Epithelial cell of proximal tubule (primary cell): ENCODE data around the gene EIF4E2. TPM values are rescaled to one million over a fixed set of nuclear protein-coding genes. Genes with fewer than 3 reads are reported as not detected.
A peak's percentile ranks its signal among the peaks of the same experiment; 100 is the strongest.

Source experiments
- DNase-seq: peaks from one replicate; pipeline ENCODE4 v3.0.0-alpha.2; 2011; ENCODE audit warnings: low read depth
- H3K4me3 ChIP-seq: 2 replicates; pipeline ENCODE4 v1.5.1; 2011; ENCODE audit warnings: low read depth, mild to moderate bottlenecking, low read length
- total RNA-seq: library from RNA; depleted of rRNA; stranded (reverse); fragments of >200 nt; gene quantifications from 2 replicates; pipeline ENCODE4 v1.2.3, GENCODE V29; 2015
- TF ChIP-seq, protein P1 (sequence below): conservative IDR thresholded peaks from 2 replicates; pipeline ENCODE4 v1.5.1; 2012; ENCODE audit warnings: low read depth, mild to moderate bottlenecking, low read length

Gene EIF4E2
- total RNA-seq, 1 donor from 2014 or later: 96.0 TPM

DNA sequence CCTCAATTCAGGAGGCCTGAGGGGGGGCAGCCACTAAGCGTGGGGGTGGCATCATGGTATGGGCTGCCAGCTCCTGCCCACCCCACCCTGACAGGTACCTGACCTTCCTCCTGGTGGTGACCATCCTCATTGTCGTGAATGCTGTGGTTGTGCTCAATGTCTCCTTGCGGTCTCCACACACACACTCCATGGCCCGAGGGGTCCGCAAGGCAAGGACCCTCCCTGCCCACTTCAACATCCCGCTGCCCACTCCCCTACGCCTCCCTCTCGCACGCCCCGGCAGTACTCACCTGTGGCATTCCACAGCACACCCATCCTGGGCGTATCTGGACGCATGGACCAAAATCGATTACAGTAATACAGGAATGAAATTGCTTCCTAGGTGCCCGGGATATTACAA lies 7.0 kb upstream of the EIF4E2 start:
- DNase-seq: no peak
- no peak overlapping the region for H3K4me3 ChIP-seq
- TF ChIP-seq, protein P1, sequence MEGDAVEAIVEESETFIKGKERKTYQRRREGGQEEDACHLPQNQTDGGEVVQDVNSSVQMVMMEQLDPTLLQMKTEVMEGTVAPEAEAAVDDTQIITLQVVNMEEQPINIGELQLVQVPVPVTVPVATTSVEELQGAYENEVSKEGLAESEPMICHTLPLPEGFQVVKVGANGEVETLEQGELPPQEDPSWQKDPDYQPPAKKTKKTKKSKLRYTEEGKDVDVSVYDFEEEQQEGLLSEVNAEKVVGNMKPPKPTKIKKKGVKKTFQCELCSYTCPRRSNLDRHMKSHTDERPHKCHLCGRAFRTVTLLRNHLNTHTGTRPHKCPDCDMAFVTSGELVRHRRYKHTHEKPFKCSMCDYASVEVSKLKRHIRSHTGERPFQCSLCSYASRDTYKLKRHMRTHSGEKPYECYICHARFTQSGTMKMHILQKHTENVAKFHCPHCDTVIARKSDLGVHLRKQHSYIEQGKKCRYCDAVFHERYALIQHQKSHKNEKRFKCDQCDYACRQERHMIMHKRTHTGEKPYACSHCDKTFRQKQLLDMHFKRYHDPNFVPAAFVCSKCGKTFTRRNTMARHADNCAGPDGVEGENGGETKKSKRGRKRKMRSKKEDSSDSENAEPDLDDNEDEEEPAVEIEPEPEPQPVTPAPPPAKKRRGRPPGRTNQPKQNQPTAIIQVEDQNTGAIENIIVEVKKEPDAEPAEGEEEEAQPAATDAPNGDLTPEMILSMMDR: no peak

DNA sequence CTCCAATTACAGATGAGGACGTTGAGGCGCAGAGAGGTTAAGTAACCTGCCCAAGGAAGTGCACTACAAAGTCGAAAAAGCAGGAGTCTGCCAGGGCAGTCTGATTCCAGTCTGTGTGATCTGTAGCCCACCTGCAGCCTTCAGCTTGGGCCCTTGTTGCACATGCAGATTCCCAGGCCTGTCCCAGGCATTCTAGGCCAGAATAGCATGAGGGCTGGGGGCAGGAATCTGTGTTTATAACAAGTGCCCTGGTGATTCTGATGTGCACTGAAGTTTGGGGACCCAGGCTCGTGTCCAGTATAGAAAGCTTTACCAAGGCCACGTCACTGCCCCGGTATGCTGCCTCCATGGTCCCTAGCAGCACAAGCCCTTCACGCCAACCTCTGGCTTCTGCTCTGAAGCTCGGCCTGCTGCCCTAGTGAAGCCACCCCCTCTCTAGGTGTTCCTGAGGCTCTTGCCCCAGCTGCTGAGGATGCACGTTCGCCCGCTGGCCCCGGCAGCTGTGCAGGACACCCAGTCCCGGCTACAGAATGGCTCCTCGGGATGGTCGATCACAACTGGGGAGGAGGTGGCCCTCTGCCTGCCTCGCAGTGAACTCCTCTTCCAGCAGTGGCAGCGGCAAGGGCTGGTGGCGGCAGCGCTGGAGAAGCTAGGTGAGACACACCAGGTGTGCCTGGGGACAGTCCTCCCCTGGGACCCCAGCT lies 6.4 kb upstream of the EIF4E2 start:
- TF ChIP-seq, protein P1: no peak
- no peak overlapping the region for H3K4me3 ChIP-seq
- DNase-seq: no peak

DNA sequence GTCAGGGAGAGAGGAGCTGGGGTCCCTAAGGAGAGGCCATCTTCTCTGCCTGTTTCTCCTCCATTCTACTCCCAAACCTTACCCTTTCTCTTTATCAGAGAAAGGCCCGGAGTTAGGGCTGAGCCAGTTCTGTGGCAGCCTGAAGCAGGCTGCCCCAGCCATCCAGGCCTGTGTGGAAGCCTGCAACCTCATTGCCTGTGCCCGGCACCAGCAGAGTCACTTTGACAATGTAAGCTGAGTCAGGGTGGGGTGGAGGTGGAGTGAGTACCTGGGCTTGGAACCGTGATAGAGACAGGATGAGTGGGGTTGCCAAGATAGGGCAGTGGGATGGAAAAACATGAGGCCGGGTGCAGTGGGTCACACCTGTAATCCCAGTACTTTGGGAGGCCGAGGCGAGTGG lies 5.8 kb upstream of the EIF4E2 start:
- no peak overlapping the region for H3K4me3 ChIP-seq
- DNase-seq: no peak
- TF ChIP-seq, protein P1: no peak

DNA sequence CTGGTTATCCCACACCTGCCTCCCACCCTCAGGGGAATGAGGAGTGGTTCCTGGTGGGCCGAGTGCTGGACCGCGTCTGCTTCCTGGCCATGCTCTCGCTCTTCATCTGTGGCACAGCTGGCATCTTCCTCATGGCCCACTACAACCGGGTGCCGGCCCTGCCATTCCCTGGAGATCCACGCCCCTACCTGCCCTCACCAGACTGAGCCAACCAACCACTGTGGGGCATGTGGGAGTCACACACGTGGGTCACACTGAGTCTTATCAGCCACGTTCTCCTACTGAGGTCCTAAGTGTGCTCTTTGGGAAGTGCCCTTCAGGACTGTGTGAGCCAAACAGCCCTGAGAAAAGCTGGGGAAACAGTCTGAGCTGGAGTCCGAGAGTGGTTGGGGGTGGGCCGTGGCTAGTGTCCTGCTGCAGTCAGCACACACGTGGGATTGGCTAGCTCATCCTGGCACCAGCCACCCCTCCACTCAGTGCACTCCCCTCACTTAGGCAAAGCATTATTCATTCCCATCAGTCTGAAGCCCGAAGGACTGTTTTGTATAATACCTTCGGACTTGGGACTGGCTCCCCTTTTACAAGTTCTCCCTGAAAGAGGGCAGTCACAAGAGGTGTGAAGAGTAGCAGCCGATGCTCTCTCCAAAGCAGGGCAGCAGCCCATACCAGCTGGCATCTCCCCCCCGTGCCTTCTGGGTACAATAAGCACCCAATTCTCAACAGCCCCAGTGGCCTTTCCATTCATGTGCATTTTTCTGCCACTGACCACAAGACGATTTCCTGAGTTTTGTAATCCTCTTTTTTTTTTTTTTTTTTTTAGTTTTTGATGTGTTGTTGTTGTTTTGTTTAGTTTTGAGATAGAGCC lies 4.7 kb upstream of the EIF4E2 start:
- no peak for DNase-seq
- TF ChIP-seq, protein P1: no peak
- no peak overlapping the region for H3K4me3 ChIP-seq

DNA sequence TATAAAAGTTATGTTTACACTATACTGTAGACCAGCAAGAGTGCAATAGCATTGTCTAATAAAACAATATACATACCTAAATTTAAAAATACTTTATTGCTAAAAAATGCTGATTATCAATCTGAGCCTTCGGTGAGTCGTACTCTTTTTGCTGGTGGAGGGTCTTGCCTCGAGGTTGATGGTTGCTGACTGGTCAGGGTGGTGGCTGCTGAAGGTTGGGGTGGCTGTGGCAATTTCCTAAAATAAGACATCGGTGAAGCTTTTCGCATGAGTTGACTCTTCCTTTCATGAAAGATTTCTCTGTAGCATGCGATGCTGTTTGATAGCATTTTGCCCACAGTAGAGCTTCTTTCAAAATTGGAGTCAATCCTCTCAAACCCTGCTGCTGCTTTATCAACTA lies 2.5 kb upstream of the EIF4E2 start:
- no peak for DNase-seq
- H3K4me3 ChIP-seq: no peak overlapping the region
- TF ChIP-seq, protein P1: no peak

DNA sequence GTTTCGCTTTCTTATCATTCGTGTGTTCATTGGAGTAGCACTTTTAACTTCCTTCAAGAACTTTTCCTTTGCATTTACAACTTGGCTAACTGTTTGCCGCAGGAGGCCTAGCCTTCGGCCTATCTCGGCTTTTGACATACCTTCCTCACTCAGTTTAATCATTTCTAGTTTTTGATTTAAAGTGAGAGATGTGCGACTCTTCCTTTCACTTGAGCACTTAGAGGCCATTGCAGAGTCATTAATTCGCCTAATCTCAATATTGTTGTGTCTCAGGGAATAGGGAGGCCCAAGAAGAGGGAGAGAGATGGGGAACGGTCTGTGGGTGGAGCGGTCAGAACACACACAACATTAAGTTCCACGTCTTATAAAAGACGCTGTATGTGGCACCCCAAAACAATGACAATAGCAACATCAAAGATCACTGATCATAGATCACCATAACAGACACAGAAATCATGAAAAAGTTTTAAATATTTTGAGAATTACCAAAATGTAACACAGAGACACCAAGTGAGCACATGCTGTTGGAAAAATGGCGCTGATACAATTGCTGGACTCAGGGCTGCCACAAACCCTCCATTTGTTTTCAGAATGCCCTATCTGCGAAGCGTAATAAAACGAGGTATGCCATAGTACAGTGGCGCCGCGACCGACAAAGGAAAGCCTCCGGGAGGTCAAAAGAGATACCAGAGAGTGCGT lies 685 bp upstream of the EIF4E2 start:
- DNase-seq: no peak
- TF ChIP-seq, protein P1: no peak
- peak overlapping the region; percentile 92 for H3K4me3 ChIP-seq
